Stimulated activated effector memory CD8-positive, alpha-beta T cell treated with anti-CD3 and anti-CD28 coated beads, Interleukin-12 subunit alpha, Interleukin-12 subunit beta, amount 100 ng/mL, for 72 hours (primary cell): ENCODE results near the gene FAF1.
A peak's percentile ranks its signal among the peaks of the same experiment; 100 is the strongest.
"Not testable (repeated sequence)": the region's sequence is repeated elsewhere in the genome, so short reads cannot be mapped to it uniquely, and the experiment has no call there.

Source experiments
- ATAC-seq: fragments of 150-1000 bp; cut with Tn5 transposase; 2 replicates; pipeline ENCODE4 v1.10.0; 2021
- DNase-seq, 2 donors: peaks; one replicate each; pipeline ENCODE4 v3.0.0; 2021 to 2022; ENCODE audit warnings: low spot score in 2 of 2
- H3K27ac Mint-ChIP-seq: one replicate; pipeline ENCODE4 v1.8.0; 2022; ENCODE audit warnings: mild to moderate bottlenecking, mixed read lengths
- H3K36me3 Mint-ChIP-seq: one replicate; pipeline ENCODE4 v1.8.0; 2022; ENCODE audit warnings: mild to moderate bottlenecking, mixed read lengths
- H3K4me1 Mint-ChIP-seq: one replicate; pipeline ENCODE4 v1.8.0; 2022; ENCODE audit warnings: mixed read lengths
- H3K4me3 Mint-ChIP-seq: one replicate; pipeline ENCODE4 v1.8.0; 2022; ENCODE audit warnings: mild to moderate bottlenecking, mixed read lengths
- H3K9me3 Mint-ChIP-seq: one replicate; pipeline ENCODE4 v1.8.0; 2022; ENCODE audit warnings: mixed read lengths

FAF1 gene

DNA sequence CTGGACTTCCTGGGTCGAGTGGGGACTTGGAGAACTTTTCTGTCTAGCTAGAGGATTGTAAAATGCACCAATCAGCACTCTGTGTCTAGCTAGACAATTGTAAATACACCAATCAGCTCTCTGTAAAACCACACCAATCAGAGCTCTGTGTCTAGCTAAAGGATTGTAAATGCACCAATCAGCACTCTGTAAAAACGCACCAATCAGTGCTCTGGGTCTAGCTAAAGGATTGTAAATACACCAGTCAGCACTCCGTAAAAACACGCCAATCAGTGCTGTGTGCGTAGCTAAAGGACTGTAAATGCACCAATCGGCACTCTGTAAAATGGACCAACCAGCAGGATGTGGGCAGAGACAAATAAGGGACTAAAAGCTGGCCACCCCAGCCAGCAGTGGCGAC lies 243.6 kb downstream of the FAF1 start:
- H3K36me3 Mint-ChIP-seq, H3K9me3 Mint-ChIP-seq, H3K4me3 Mint-ChIP-seq, H3K4me1 Mint-ChIP-seq, ATAC-seq, DNase-seq, H3K27ac Mint-ChIP-seq: not testable (repeated sequence)

DNA sequence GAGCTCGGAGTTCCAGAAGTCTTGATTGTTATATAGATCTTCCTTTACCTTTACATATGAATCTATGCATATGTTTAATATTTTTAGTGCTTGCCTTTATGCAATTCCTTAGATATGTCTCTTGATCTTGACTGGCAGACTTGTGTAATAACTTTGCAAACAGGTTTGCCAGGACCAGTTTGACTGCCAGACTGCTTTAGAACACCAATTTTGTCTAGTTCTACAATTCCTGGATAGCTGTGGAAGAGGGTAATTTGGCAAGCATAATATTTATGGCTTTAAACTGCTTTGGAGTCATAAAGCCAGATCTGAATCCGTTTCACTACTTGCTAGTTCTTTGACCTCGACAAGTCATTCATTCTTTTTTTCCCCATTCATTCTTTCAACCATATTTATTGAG lies 250.0 kb downstream of the FAF1 start:
- no peaks in the 10 kb centered on the region for H3K36me3 Mint-ChIP-seq
- ATAC-seq: no peak
- no peak overlapping the region for H3K27ac Mint-ChIP-seq
- DNase-seq: no peak
- H3K4me1 Mint-ChIP-seq: peaks cover 14% of the 10 kb centered on the region
- H3K9me3 Mint-ChIP-seq: no peaks in the 10 kb centered on the region
- H3K4me3 Mint-ChIP-seq: no peak overlapping the region

DNA sequence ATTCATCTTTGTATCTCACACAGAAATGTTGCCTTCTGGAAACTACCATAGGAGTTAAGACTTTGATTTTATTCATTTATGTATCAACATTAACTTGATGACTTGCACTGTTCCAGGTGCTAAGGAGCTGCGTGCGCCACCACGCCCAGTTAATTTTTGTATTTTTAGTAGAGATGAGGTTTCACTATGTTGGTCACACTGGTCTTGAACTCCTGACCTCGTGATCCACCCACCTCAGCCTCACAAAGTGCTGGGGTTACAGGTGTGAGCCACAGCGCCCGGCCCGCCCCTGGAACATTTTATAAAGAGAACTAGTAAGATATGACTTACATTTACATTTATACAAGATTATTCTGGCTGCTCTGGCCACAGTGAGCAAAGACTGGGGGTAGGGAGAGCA lies 252.2 kb downstream of the FAF1 start:
- H3K27ac Mint-ChIP-seq: peak overlapping the region; percentile 36
- no peak for DNase-seq
- no peaks in the 10 kb centered on the region for H3K36me3 Mint-ChIP-seq
- H3K9me3 Mint-ChIP-seq: no peaks in the 10 kb centered on the region
- H3K4me3 Mint-ChIP-seq: no peak overlapping the region
- ATAC-seq: peak; percentile 43
- H3K4me1 Mint-ChIP-seq: peaks cover 14% of the 10 kb centered on the region

DNA sequence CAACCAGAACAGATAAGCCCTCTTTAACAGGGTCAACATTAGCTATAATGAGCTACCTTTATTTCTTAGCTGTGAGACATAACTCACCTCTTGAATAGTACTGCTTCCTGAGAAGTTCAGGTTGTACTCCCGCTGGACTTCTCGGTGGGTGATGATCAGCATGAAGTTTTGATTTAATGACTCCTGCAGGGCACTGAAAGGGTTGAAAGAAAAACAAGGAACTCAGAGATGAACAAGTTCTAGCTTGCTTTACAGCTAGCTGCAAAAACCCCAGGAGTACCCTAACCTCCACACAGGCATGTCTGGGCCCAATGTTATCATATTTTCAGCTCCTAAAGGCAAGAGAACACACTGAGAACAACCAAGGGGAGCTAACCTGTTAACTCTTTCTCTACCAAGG lies 254.4 kb downstream of the FAF1 start:
- DNase-seq (no peak), ATAC-seq (no peak)
- no peaks in the 10 kb centered on the region for H3K36me3 Mint-ChIP-seq
- H3K4me1 Mint-ChIP-seq: peaks cover 14% of the 10 kb centered on the region
- H3K9me3 Mint-ChIP-seq: no peaks in the 10 kb centered on the region
- no peak overlapping the region for H3K4me3 Mint-ChIP-seq
- no peak overlapping the region for H3K27ac Mint-ChIP-seq

DNA sequence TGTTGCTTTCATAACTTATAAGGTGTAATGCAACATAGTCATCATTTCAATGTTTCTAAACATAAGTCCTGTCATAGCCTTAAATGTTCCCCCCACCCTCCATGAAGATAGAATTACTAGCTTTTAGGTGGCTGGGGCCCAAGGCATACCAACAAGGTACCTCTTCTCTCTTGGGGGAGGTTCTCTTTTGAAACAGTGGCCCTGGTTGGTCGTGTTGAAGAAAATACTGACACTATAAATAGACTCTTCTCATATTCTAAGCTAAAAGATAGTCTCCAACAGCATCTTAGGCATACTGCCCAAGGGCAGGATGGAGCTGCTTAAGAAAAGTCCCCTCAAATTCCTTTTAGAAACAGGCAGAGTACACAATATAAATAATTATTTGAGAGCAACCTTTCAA lies 255.0 kb downstream of the FAF1 start:
- H3K9me3 Mint-ChIP-seq: no peaks in the 10 kb centered on the region
- no peak overlapping the region for H3K4me3 Mint-ChIP-seq
- H3K27ac Mint-ChIP-seq: no peak overlapping the region
- ATAC-seq: no peak
- H3K4me1 Mint-ChIP-seq: peaks cover 14% of the 10 kb centered on the region
- H3K36me3 Mint-ChIP-seq: no peaks in the 10 kb centered on the region
- no peak for DNase-seq

DNA sequence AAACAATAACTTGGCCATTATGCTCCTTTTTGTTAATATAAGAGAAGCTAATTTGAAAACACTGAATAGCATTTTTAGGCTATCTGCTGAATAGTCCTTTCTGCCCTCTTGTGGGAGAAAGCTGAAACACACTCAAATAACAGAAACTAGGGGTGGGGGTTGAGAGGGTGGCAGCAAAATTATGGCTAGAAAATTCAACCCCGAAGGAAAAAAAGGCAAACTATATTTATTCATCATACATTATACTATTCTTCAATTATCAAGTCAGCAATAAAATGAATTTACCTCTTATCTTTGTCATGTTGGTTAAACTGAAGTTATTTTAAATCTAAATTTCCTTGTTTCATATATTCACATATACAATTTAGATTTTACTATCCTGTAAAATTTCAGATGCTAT lies 255.9 kb downstream of the FAF1 start:
- H3K4me1 Mint-ChIP-seq: peaks cover 14% of the 10 kb centered on the region

DNA sequence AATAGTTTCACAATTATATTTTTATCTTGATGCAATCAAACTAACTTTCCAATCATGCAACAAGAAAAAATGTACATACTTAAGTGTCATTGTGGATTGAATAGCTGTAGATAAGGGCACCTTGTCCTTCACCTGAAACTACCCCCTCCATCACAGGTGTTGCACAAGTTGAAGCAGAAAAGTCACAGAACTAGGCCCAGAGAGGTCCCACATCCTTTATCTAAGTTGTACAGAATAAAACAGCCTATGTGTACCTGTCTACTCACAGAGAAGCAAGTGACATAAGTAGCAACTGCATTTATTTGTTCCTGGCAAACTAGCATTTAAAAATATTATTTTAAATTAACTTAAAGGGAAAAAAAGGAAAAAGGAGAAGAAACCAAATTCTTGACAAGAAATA lies 256.8 kb downstream of the FAF1 start:
- DNase-seq: no peak
- no peak for ATAC-seq
- Mint-ChIP-seq H3K36me3 (no peaks in the 10 kb centered on the region), H3K9me3 (no peaks in the 10 kb centered on the region), H3K27ac (no peak overlapping the region), H3K4me1 (peaks cover 5% of the 10 kb centered on the region), H3K4me3 (no peak overlapping the region)

More for the DNA sequence above, 255.9 kb downstream of the FAF1 start:
- DNase-seq: no peak
- H3K27ac Mint-ChIP-seq: no peak overlapping the region
- H3K9me3 Mint-ChIP-seq: no peaks in the 10 kb centered on the region
- ATAC-seq: no peak
- no peak overlapping the region for H3K4me3 Mint-ChIP-seq
- no peaks in the 10 kb centered on the region for H3K36me3 Mint-ChIP-seq

DNA sequence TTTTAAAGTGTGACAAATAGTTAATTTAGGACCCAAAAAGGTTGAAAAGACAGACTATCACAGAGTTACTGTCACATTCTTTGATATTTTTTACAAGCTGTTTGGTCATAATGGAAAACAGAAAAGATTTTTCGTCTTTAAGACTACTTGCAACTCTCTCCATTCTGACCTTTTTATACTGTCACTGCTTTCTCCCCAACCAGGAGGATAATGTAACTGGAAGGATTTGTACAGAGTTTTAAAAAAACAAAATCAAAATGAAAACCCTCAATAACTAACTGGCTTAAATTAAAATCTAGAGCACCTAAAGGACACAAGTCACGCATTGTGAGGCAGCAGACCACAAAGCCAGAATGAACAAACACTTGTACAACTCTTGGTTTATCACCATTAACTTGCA lies 257.7 kb downstream of the FAF1 start:
- H3K36me3 Mint-ChIP-seq: no peaks in the 10 kb centered on the region
- ATAC-seq: no peak

DNA sequence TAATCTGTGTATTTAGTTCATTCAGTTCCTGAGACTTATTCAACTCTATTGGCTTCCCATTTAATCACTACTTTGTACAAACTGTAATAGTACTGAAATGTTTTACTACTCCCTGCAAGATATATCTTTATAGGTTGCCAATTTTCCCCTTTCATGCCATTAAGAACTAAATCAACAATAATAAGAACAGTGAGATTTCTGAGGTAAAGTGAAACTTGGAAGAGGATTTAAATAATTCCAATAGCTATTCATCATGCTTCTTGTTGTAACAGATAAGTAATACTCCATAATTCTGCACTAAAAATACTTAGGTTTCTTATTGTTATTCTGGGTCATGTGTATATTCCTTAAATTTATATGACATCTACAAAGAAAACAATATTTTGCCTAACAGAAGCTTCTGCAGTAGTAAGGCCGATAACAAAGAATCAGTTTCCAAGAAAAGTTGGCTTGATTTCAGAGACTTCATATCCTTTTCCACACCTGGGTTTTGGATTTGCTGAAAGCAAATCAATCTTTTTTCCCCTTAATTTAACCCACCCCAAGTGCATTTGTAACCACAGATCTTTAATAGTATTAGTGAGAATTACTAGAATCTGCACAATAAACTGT lies 258.3 kb downstream of the FAF1 start:
- ATAC-seq (no peak), DNase-seq (no peak)
- no peaks in the 10 kb centered on the region for H3K4me1 Mint-ChIP-seq
- H3K27ac Mint-ChIP-seq: no peak overlapping the region
- H3K36me3 Mint-ChIP-seq: no peaks in the 10 kb centered on the region
- H3K9me3 Mint-ChIP-seq: no peaks in the 10 kb centered on the region
- no peak overlapping the region for H3K4me3 Mint-ChIP-seq

More for the DNA sequence above, 257.7 kb downstream of the FAF1 start:
- DNase-seq: no peak
- no peaks in the 10 kb centered on the region for H3K9me3 Mint-ChIP-seq
- H3K4me1 Mint-ChIP-seq: no peaks in the 10 kb centered on the region
- H3K27ac Mint-ChIP-seq: no peak overlapping the region
- H3K4me3 Mint-ChIP-seq: no peak overlapping the region

DNA sequence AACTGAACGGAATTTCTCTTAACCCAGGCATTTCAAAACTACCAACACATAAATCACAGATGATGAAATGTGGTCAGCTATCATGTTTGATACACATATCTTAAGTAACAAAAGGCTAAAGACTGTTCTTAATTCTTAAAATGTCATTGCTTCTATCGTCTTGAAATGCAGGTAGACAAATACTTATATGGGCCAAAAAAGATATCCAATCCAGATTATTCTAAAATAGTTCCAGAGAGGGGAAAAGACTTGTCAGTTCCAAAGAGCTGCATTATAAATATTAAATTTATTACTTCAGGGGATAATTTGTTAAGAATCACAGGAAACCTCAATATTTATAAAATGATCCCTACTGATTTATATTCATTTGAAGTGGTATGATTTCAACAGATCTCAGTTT lies 259.4 kb downstream of the FAF1 start:
- no peak for ATAC-seq
- H3K36me3 Mint-ChIP-seq: no peaks in the 10 kb centered on the region
- no peak overlapping the region for H3K4me3 Mint-ChIP-seq
- H3K9me3 Mint-ChIP-seq: no peaks in the 10 kb centered on the region
- H3K4me1 Mint-ChIP-seq: no peaks in the 10 kb centered on the region
- no peak overlapping the region for H3K27ac Mint-ChIP-seq
- no peak for DNase-seq

DNA sequence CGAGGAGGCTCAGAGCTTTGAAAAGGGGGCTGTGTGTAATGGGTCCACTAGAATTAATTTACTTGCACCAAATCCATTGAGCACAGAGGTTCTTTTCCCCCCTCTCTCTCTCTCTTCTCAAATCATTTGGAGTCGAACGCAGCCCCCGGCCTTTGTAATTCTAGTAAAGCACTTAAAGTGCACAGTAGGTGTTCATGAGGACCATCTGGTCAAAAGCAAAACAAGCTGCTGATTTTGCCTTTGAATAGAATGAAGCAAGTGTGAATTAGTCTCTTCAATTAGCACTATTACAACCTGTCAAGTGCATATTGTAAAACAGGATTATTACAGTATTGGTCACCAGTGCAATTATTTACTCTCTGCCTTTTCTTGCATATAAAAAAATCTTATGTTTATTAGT lies 259.9 kb downstream of the FAF1 start:
- no peak overlapping the region for H3K4me3 Mint-ChIP-seq
- no peaks in the 10 kb centered on the region for H3K9me3 Mint-ChIP-seq
- no peak for ATAC-seq
- DNase-seq: no peak
- H3K27ac Mint-ChIP-seq: no peak overlapping the region
- H3K36me3 Mint-ChIP-seq: no peaks in the 10 kb centered on the region
- H3K4me1 Mint-ChIP-seq: no peaks in the 10 kb centered on the region

DNA sequence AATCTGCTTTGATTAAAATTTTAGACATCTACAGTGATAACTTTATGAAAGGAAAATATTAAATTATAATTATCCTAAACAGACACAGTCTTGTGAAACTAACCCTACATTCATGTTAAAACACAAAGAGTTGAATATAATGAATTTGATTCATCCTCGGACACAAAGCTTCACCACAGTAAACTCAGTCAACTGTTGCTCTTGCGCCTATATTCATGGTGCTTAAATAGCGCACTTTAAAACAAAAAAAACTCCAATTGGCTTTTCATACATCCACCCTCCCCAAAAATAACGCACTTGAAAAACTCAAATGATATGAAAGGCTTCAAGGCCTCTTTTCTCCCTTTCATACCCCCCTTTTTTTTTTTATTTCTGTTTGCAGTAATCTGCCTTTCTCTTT lies 260.3 kb downstream of the FAF1 start:
- no peak overlapping the region for H3K27ac Mint-ChIP-seq
- ATAC-seq (no peak), DNase-seq (no peak)
- H3K4me3 Mint-ChIP-seq: no peak overlapping the region
- no peaks in the 10 kb centered on the region for H3K9me3 Mint-ChIP-seq
- no peaks in the 10 kb centered on the region for H3K36me3 Mint-ChIP-seq
- H3K4me1 Mint-ChIP-seq: no peaks in the 10 kb centered on the region

DNA sequence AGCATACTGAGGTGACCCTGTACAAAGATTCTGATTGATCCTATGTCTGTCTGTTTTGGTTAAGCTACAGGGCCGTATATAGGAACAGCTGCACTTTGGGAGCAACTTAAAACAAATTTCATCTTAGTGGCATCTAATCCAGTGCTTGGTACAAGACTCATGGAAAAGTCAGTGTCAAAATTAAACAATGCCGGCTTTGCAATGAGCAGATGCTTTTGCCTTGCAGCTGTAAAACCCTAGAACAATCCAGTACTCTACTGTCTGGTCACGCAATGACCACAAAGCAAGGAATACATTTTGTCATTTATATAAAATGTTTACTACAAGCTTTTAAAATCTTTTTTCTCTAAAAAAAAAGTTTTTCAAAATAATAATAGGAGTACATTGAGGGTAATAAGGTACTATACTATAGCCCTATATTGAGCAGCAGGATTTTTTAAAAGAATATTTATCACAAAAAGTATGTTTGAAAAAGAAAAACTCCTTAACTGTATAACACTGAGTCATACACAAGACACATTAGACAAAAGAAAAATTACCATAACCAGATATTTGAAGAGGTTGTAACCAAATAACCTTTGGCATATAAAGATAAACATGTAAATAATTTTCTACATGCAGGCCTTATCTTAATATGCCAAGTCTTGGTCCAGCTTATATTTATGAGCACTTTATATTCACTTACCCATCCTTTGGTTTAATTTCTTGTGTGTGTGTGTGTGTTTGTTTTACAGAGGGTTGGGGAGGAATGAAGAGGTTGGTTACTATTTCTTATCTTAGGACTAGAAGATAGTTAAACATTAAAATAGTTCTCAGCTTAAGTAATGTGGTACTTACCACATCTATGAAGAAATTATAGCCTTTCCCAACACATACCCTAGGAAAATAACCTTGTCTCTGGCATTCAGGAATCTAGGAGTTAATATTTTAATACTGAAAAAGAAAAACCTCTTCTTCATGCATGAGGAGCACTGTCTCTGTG lies 262.3 kb downstream of the FAF1 start:
- no peaks in the 10 kb centered on the region for H3K9me3 Mint-ChIP-seq
- DNase-seq: no peak
- H3K36me3 Mint-ChIP-seq: no peaks in the 10 kb centered on the region
- H3K4me1 Mint-ChIP-seq: no peaks in the 10 kb centered on the region
- H3K27ac Mint-ChIP-seq: no peak overlapping the region
- H3K4me3 Mint-ChIP-seq: no peak overlapping the region
- ATAC-seq: no peak

DNA sequence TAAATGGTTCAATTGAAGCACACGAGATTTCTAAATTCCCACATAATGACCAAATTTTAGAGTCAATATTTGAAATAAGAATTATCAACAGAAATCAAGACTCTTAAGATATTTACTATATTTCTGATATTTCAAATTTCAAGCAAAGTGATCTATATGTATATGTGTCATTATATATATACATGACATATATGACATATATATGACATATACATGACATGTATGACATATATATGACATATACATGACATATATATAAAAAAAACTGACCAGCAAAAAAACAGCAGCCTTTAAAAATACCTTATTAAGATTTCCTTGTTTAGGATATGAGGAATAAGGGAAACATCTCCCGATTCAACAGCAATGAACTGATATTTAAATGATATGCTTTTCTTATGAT lies 266.2 kb downstream of the FAF1 start:
- H3K27ac Mint-ChIP-seq: no peak overlapping the region
- ATAC-seq (no peak), DNase-seq (no peak)
- no peaks in the 10 kb centered on the region for H3K36me3 Mint-ChIP-seq
- H3K9me3 Mint-ChIP-seq: no peaks in the 10 kb centered on the region
- H3K4me1 Mint-ChIP-seq: no peaks in the 10 kb centered on the region
- H3K4me3 Mint-ChIP-seq: no peak overlapping the region

DNA sequence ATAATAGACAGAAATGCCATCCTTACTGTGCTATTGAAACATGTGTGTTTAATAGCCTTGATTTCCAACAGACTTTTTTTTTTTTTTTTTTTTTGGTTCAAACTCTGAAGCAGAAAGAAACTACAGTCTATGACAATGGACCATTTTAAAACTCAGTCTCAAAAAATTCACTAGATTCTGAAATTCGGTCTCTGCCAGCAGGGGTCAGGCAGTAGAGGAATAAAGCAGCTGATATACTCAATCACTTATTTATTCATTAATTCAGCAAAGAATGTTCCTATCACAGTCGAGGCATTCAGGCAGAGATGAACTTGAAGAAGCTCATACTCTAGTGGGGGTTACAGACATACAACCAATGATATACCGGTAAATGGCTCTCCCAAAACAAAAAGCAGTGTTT lies 275.9 kb downstream of the FAF1 start:
- H3K36me3 Mint-ChIP-seq: no peaks in the 10 kb centered on the region
- no peak overlapping the region for H3K4me3 Mint-ChIP-seq
- no peaks in the 10 kb centered on the region for H3K9me3 Mint-ChIP-seq
- ATAC-seq (no peak), DNase-seq (no peak)
- H3K4me1 Mint-ChIP-seq: no peaks in the 10 kb centered on the region
- H3K27ac Mint-ChIP-seq: no peak overlapping the region

DNA sequence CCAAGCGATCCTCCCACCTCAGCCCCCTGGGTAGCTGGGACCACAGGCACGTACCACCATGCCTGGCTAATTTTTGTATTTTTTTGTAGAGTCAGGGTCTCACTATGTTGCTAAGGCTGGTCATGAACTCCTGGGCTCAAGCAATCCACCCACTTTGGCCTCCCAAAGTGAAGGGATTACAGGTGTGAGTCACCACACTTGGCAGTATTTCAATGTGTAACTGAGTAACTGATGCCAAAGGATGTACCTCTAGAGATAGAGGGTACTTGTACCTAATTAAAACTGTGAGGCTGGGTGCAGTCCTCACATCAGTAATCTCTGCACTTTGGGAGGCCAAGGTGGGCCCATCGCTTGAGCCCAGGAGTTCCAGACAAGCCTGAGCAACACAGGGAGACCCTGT lies 278.1 kb downstream of the FAF1 start:
- no peaks in the 10 kb centered on the region for H3K9me3 Mint-ChIP-seq
- H3K4me1 Mint-ChIP-seq: no peaks in the 10 kb centered on the region
- H3K27ac Mint-ChIP-seq: no peak overlapping the region
- ATAC-seq: no peak
- no peak for DNase-seq
- no peak overlapping the region for H3K4me3 Mint-ChIP-seq
- no peaks in the 10 kb centered on the region for H3K36me3 Mint-ChIP-seq
